ENCODE results near the gene TARP.
"Not testable (repeated sequence)": the region's sequence is repeated elsewhere in the genome, so short reads cannot be mapped to it uniquely, and the experiment has no call there.

Gene TARP

GRCh38 chr7:38241071-38241470 lies 32.4 kb downstream of the TARP start:
- Histone ChIP-seq H3K9me3 (no peaks in the 10 kb centered on the region), H3K4me3 (no peak overlapping the region), H3K27ac (no peak overlapping the region), H3K36me3 (no peaks in the 10 kb centered on the region), H3K4me1 (peaks cover 0 to 11% (median 0%) of the 10 kb centered on the region in 12 donors), H3K27me3 (no peaks in the 10 kb centered on the region)
- no peak for TF ChIP-seq POLR2A (IDR thresholded peaks at IDR 0.05)
- TF ChIP-seq CTCF (IDR thresholded peaks at IDR 0.05) = no peak
- intact Hi-C loops (cut with DNase I) = no loop called here
- ATAC-seq (no peak), DNase-seq (no peak)
- 73 to 79% (median 75%) methylated on average over 3 of the region's 3 CpGs for WGBS, 4 donors

GRCh38 chr7:38239129-38239528 lies 34.3 kb downstream of the TARP start:
- intact Hi-C loops (cut with DNase I); H3K36me3 ChIP-seq; DNase-seq; H3K9me3 ChIP-seq; H3K4me3 ChIP-seq; H3K27me3 ChIP-seq; H3K27ac ChIP-seq; ATAC-seq: not testable (repeated sequence)
- H3K4me1 ChIP-seq = peaks cover 0 to 13% (median 0%) of the 10 kb centered on the region in 12 donors
- 60 to 87% (median 83%) methylated on average over 3 to 10 of the region's 10 CpGs for WGBS, 4 donors

- intact Hi-C loops (cut with DNase I) = no loop called here
- no peaks in the 10 kb centered on the region for H3K9me3 ChIP-seq
- DNase-seq = no peak
- ATAC-seq = no peak
- TF ChIP-seq POLR2A (IDR thresholded peaks at IDR 0.05) (no peak), CTCF (IDR thresholded peaks at IDR 0.05) (no peak)
- peaks cover 0 to 19% (median 0%) of the 10 kb centered on the region in 12 donors for H3K4me1 ChIP-seq
- H3K27ac ChIP-seq = peak overlapping the region in 1 of 12 donors; percentile 32
- no peaks in the 10 kb centered on the region for H3K27me3 ChIP-seq
- H3K36me3 ChIP-seq = peaks cover 0 to 21% (median 5%) of the 10 kb centered on the region in 9 donors
- H3K4me3 ChIP-seq = no peak overlapping the region
- 66 to 73% (median 69%) methylated on average over 4 of the region's 4 CpGs for WGBS, 4 donors
Observed at GRCh38 chr7:38235606-38236005, 37.8 kb downstream of the TARP start.

GRCh38 chr7:38234759-38235158 lies 38.7 kb downstream of the TARP start:
- WGBS, 4 donors = 89 to 94% (median 93%) methylated on average over 11 of the region's 11 CpGs
- H3K4me3 ChIP-seq, ATAC-seq: not testable (repeated sequence)

GRCh38 chr7:38232502-38233366 lies 40.7 kb downstream of the TARP start:
- no peak overlapping the region for H3K4me3 ChIP-seq
- DNase-seq = peak in 2 of 5 donors; percentile 27 to 55
- no peaks in the 10 kb centered on the region for H3K27me3 ChIP-seq
- peak overlapping the region in 1 of 12 donors; percentile 58 for H3K27ac ChIP-seq
- H3K36me3 ChIP-seq = peaks cover 3 to 50% (median 31%) of the 10 kb centered on the region in 9 donors
- intact Hi-C loops (cut with DNase I) = no loop called here
- no peaks in the 10 kb centered on the region for H3K9me3 ChIP-seq
- peaks cover 0 to 19% (median 0%) of the 10 kb centered on the region in 12 donors for H3K4me1 ChIP-seq
- TF ChIP-seq CTCF (IDR thresholded peaks at IDR 0.05) = no peak
- no peak for TF ChIP-seq POLR2A (IDR thresholded peaks at IDR 0.05)
- 68 to 78% (median 77%) methylated on average over 11 of the region's 11 CpGs for WGBS, 4 donors
- ATAC-seq = peak in 2 of 4 donors; percentile 64

More at GRCh38 chr7:38234759-38235158, 38.7 kb downstream of the TARP start:
- DNase-seq; intact Hi-C loops (cut with DNase I); H3K9me3 ChIP-seq; H3K27me3 ChIP-seq: not testable (repeated sequence)
- peaks cover 0 to 30% (median 11%) of the 10 kb centered on the region in 9 donors for H3K36me3 ChIP-seq
- H3K4me1 ChIP-seq = peaks cover 0 to 19% (median 0%) of the 10 kb centered on the region in 12 donors
- peak overlapping the region in 1 of 12 donors; percentile 58 for H3K27ac ChIP-seq
